Ishikawa (cell line): ENCODE data around the gene AGA.

ENCODE experiments used
- CEBPB ChIP-seq: IDR thresholded peaks from 2 replicates; pipeline ENCODE4 v1.6.1; 2012
- CREB1 ChIP-seq: IDR thresholded peaks from 2 replicates; pipeline ENCODE4 v1.6.1; 2012; ENCODE audit warnings: low read depth
- EGR1 ChIP-seq: IDR thresholded peaks from 2 replicates; pipeline ENCODE4 v1.6.1; 2012
- EP300 ChIP-seq: IDR thresholded peaks from 2 replicates; pipeline ENCODE4 v1.6.1; 2012; ENCODE audit warnings: borderline replicate concordance
- FOXM1 ChIP-seq: IDR thresholded peaks from 2 replicates; pipeline ENCODE4 v1.6.1; 2012; ENCODE audit warnings: low read depth, borderline replicate concordance
- NFIC ChIP-seq: IDR thresholded peaks from 2 replicates; pipeline ENCODE4 v1.6.1; 2012
- RAD21 ChIP-seq: IDR thresholded peaks from 2 replicates; pipeline ENCODE4 v1.6.1; 2012; ENCODE audit warnings: low read depth
- TAF1 ChIP-seq: IDR thresholded peaks from 2 replicates; pipeline ENCODE4 v1.6.1; 2012; ENCODE audit warnings: low read depth, mild to moderate bottlenecking
- TCF12 ChIP-seq: IDR thresholded peaks from 2 replicates; pipeline ENCODE4 v1.6.1; 2012; ENCODE audit warnings: low read depth
- TEAD4 ChIP-seq: IDR thresholded peaks from 2 replicates; pipeline ENCODE4 v1.6.1; 2012
- YY1 ChIP-seq: IDR thresholded peaks from 2 replicates; pipeline ENCODE4 v1.6.1; 2012; ENCODE audit warnings: low read depth
- ZBTB7A ChIP-seq: IDR thresholded peaks from 2 replicates; pipeline ENCODE4 v1.6.1; 2012; ENCODE audit warnings: low read depth
- TF ChIP-seq, protein P1 (sequence below): IDR thresholded peaks from 2 replicates; pipeline ENCODE4 v1.6.1; 2012
- TF ChIP-seq, protein P2 (sequence below): IDR thresholded peaks from 2 replicates; pipeline ENCODE4 v1.6.1; 2012; ENCODE audit warnings: low read depth, mild to moderate bottlenecking
- TF ChIP-seq, protein P3 (sequence below): IDR thresholded peaks from 2 replicates; pipeline ENCODE4 v1.6.1; 2012

AGA gene

DNA sequence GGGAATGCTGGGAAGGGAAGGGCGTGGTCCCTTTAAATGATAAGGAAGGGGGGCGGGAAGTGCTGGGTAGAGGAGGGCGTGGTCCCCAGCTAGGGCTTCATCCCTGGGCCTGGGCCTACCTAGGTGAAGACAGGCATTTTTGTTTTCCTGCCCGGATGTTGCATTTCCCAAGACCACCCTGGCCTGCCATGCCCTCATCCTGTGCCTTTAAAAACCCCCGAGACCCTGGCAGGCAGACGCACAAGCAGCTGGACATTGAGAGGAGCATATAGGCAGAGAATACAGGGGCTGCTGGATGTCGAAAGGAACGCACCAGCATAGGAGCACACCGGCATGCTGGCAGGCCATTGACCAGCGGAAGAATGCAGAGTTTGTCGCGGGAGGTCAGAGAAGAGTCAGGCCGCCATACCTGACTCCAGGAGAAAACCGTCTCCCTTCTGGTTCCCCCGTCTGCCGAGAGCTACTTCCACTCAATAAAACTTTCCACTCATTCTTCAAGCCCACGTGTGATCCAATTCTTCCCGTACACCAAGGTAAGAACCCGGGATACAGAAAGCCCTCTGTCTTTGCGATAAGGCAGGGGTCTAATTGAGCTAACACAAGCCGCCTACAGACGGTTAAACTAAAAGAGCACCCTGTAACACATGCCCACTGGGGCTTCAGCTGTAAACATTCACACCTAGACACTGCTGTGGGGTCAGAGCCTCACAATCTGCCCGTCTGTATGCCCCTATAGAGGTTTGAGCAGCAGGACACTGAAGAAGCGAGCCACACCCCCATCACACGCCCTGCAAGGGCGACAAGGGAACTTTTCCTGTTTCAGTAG, 2.9 kb upstream of the AGA start:
- TF ChIP-seq, protein P1, sequence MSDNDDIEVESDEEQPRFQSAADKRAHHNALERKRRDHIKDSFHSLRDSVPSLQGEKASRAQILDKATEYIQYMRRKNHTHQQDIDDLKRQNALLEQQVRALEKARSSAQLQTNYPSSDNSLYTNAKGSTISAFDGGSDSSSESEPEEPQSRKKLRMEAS = no peak
- no peak for TF ChIP-seq TCF12
- TF ChIP-seq NFIC = no peak
- TF ChIP-seq RAD21 = no peak
- no peak for TF ChIP-seq ZBTB7A
- TF ChIP-seq CREB1 = no peak
- TF ChIP-seq YY1 = no peak
- TF ChIP-seq CEBPB = no peak

GRCh38 chr4:177441061-177441802, 1.0 kb downstream of the AGA start:
- no peak; the same call in 1 of the 2 replicates for TF ChIP-seq TCF12
- no peak for TF ChIP-seq FOXM1
- TF ChIP-seq EGR1 = no peak

DNA sequence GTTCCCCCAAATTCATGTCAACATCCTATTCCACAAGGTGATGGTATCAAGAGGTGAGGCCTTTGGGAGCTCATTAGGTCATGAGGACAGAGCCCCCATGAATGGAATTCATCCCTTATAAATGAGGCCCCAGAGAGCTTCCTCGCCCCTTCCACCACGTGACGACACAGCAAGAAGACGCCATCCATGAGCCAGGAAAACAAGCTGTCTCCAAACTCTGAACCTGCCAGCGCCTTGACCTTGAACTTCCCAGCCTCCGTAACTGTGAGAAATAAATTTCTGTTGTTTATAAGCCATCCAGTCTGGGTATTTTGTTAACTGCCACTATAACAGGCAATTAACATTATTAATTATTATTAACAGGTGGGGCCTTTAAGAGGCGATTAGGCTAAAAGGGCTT, 5.8 kb downstream of the AGA start:
- TF ChIP-seq EGR1 = no peak
- no peak for TF ChIP-seq TAF1

DNA sequence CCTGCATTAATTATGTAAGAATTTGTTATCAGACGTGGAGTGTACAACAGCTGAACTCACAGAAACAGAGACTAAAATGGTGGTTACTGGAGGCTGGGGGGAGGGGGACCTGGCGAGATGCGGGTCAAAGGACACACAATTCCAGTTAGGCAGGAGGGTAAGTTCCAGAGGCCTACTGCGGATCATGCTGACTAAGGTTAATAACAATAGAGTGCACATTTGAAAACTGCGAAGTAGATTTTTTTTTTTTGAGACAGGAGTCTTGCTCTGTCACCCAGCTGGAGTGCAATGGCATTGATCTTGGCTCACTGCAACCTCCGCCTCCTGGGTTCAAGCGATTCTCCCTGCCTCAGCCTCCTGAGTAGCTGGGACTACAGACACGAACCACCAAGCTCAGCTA, 7.6 kb downstream of the AGA start:
- TF ChIP-seq TAF1 (no peak), FOXM1 (no peak), NFIC (no peak), TCF12 (no peak), CEBPB (no peak), EP300 (no peak), EGR1 (no peak)

- TF ChIP-seq TAF1 (no peak), CREB1 (no peak), EGR1 (no peak), FOXM1 (no peak), TEAD4 (no peak), EP300 (no peak), CEBPB (no peak), TCF12 (no peak), YY1 (no peak), ZBTB7A (no peak), RAD21 (no peak), NFIC (no peak)
- TF ChIP-seq, protein P1 = no peak
- TF ChIP-seq, protein P2, sequence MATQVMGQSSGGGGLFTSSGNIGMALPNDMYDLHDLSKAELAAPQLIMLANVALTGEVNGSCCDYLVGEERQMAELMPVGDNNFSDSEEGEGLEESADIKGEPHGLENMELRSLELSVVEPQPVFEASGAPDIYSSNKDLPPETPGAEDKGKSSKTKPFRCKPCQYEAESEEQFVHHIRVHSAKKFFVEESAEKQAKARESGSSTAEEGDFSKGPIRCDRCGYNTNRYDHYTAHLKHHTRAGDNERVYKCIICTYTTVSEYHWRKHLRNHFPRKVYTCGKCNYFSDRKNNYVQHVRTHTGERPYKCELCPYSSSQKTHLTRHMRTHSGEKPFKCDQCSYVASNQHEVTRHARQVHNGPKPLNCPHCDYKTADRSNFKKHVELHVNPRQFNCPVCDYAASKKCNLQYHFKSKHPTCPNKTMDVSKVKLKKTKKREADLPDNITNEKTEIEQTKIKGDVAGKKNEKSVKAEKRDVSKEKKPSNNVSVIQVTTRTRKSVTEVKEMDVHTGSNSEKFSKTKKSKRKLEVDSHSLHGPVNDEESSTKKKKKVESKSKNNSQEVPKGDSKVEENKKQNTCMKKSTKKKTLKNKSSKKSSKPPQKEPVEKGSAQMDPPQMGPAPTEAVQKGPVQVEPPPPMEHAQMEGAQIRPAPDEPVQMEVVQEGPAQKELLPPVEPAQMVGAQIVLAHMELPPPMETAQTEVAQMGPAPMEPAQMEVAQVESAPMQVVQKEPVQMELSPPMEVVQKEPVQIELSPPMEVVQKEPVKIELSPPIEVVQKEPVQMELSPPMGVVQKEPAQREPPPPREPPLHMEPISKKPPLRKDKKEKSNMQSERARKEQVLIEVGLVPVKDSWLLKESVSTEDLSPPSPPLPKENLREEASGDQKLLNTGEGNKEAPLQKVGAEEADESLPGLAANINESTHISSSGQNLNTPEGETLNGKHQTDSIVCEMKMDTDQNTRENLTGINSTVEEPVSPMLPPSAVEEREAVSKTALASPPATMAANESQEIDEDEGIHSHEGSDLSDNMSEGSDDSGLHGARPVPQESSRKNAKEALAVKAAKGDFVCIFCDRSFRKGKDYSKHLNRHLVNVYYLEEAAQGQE = no peak
- TF ChIP-seq, protein P3, sequence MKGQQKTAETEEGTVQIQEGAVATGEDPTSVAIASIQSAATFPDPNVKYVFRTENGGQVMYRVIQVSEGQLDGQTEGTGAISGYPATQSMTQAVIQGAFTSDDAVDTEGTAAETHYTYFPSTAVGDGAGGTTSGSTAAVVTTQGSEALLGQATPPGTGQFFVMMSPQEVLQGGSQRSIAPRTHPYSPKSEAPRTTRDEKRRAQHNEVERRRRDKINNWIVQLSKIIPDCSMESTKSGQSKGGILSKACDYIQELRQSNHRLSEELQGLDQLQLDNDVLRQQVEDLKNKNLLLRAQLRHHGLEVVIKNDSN = no peak
Measured at GRCh38 chr4:177427192-177427591, 15.0 kb downstream of the AGA start.

DNA sequence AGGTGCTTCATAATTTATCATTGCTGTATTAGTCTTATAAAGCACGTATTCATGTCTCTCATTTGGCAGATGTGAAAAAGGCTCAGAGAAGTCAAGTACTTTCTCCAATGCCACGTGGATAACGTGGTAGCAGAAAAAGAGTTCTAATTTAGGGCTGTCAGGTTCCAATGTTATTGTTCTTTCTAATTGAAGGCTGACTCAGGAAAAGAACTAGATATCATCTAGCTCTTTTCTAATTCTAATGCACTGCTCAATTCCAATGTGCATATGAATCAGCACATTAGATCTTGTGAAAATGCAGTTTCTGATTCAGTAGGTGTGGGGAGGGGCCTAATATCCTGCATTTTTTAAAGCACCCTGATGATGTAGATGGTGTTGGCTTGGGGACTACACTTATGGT, 22.8 kb downstream of the AGA start:
- TF ChIP-seq TCF12 (no peak), CEBPB (no peak), CREB1 (no peak), EGR1 (no peak), RAD21 (no peak), ZBTB7A (no peak), NFIC (no peak), EP300 (no peak), TAF1 (no peak), TEAD4 (no peak), FOXM1 (no peak), YY1 (no peak)
- TF ChIP-seq, protein P3 = no peak
- TF ChIP-seq, protein P1 = no peak
- TF ChIP-seq, protein P2 = no peak
